ENCODE results near the gene B3GAT3. TPM values are rescaled to one million over a fixed set of nuclear protein-coding genes. Genes with fewer than 3 reads are reported as not detected.

Gene B3GAT3
- total RNA-seq, 4 donors from 2014 or later = 8.6 to 17.2 (median 12.9) TPM

- H3K4me1 ChIP-seq = peaks cover 18 to 53% (median 35%) of the 10 kb centered on the region in 3 donors
- DNase-seq = peak; percentile 58
- peaks cover 12 to 69% (median 15%) of the 10 kb centered on the region in 3 donors for H3K36me3 ChIP-seq
- H3K27me3 ChIP-seq = no peaks in the 10 kb centered on the region
- H3K9me3 ChIP-seq = no peaks in the 10 kb centered on the region
- TF ChIP-seq CTCF (IDR thresholded peaks at IDR 0.05) (peak; percentile 73 to 98 (median 93)), POLR2A (IDR thresholded peaks at IDR 0.05) (peak in 1 of 4 donors; percentile 29)
- intact Hi-C loops (cut with DNase I) = no loop called here
- 0 to 2% methylated on average over 1 to 7 of the region's 91 CpGs for WGBS, 2 donors
- peak within 1 kb of the TSS; percentile 92 to 98 (median 94) for H3K27ac ChIP-seq
- peak within 1 kb of the TSS; percentile 64 to 80 (median 75) for H3K4me3 ChIP-seq
These were observed 9.2 kb downstream of the B3GAT3 start, which contains the start of the genes EML3 and ROM1 for GRCh38 chr11:62612366-62613290. TSS of gene EML3 (minus strand) at chr11:62612775. CDS start at chr11:62612457, 318 bp downstream. TSS of gene ROM1 (plus strand) at chr11:62613257. CDS start at chr11:62613282, 25 bp downstream.

GRCh38 chr11:62611705-62612365 is 10.0 kb downstream of the B3GAT3 start:
- no peak for TF ChIP-seq POLR2A (IDR thresholded peaks at IDR 0.05)
- peak in 1 of 6 experiments; percentile 8 for TF ChIP-seq CTCF (IDR thresholded peaks at IDR 0.05)
- Histone ChIP-seq H3K27me3 (no peaks in the 10 kb centered on the region), H3K9me3 (no peaks in the 10 kb centered on the region), H3K4me1 (peaks cover 18 to 61% (median 35%) of the 10 kb centered on the region in 3 donors), H3K4me3 (peak overlapping the region; percentile 64 to 80 (median 75)), H3K36me3 (peaks cover 6 to 69% (median 10%) of the 10 kb centered on the region in 3 donors), H3K27ac (peak overlapping the region; percentile 92 to 98 (median 94))
- intact Hi-C loops (cut with DNase I) = no loop called here
- WGBS, 2 donors = 1% methylated on average over 28 to 30 of the region's 34 CpGs
- DNase-seq = no peak

- Histone ChIP-seq H3K4me1 (peaks cover 18 to 66% (median 35%) of the 10 kb centered on the region in 3 donors), H3K36me3 (peaks cover 0 to 69% (median 5%) of the 10 kb centered on the region in 3 donors), H3K27me3 (no peaks in the 10 kb centered on the region), H3K27ac (peak overlapping the region; percentile 92 to 98 (median 94)), H3K4me3 (peak overlapping the region; percentile 64 to 80 (median 75)), H3K9me3 (no peaks in the 10 kb centered on the region)
- TF ChIP-seq CTCF (IDR thresholded peaks at IDR 0.05) (no peak), POLR2A (IDR thresholded peaks at IDR 0.05) (no peak)
- intact Hi-C loops (cut with DNase I) = no loop called here
- WGBS, 2 donors = 53 to 74% methylated on average over 17 to 21 of the region's 28 CpGs
- no peak for DNase-seq
These were observed 10.7 kb downstream of the B3GAT3 start for GRCh38 chr11:62610814-62611704.

- Histone ChIP-seq H3K4me3 (no peak overlapping the region), H3K27me3 (no peaks in the 10 kb centered on the region), H3K9me3 (no peaks in the 10 kb centered on the region), H3K27ac (no peak overlapping the region), H3K4me1 (peaks cover 18 to 73% (median 35%) of the 10 kb centered on the region in 3 donors), H3K36me3 (peaks cover 2 to 69% (median 7%) of the 10 kb centered on the region in 3 donors)
- DNase-seq = no peak
- no peak for TF ChIP-seq CTCF (IDR thresholded peaks at IDR 0.05)
- TF ChIP-seq POLR2A (IDR thresholded peaks at IDR 0.05) = no peak
- WGBS, 2 donors = 83 to 87% methylated on average over 3 of the region's 6 CpGs
- intact Hi-C loops (cut with DNase I) = no loop called here
These were observed 11.4 kb downstream of the B3GAT3 start for GRCh38 chr11:62610403-62610802.
